ENCODE measurements around the gene EPHB4. TPM values are rescaled to one million over a fixed set of nuclear protein-coding genes. Genes with fewer than 3 reads are reported as not detected.
A peak's percentile ranks its signal among the peaks of the same experiment; 100 is the strongest.

The EPHB4 gene
- total and polyA plus RNA-seq, 9 donors: 39.0 to 74.9 (median 55.5) TPM

- Histone ChIP-seq H3K4me3 (ENCODE audit: low read length) (peak overlapping the region; percentile 96), H3K4me1 (ENCODE audit: control insufficient read depth, insufficient read depth, low read length) (peaks cover 43% of the 10 kb centered on the region), H3K27ac (ENCODE audit: low read length) (peak overlapping the region; percentile 91), H3K9me3 (replicated peaks; ENCODE audit: control insufficient read depth, low read depth, low read length) (no peaks in the 10 kb centered on the region), H3K27me3 (ENCODE audit: control insufficient read depth, insufficient read depth, low read length) (no peaks in the 10 kb centered on the region), H3K36me3 (ENCODE audit: control insufficient read depth, insufficient read depth, low read length) (peaks cover 50% of the 10 kb centered on the region)
- 53% methylated on average over 2 of the region's 5 CpGs for WGBS (ENCODE audit: insufficient coverage)
- no peak for DNase-seq
Observed at GRCh38 chr7:100866729-100867039, 39.4 kb upstream of the EPHB4 start.

GRCh38 chr7:100865938-100866728 is 38.8 kb upstream of the EPHB4 start:
- peak overlapping the region; percentile 91 for H3K27ac ChIP-seq (ENCODE audit: low read length)
- peak; percentile 84 for DNase-seq
- H3K36me3 ChIP-seq (ENCODE audit: control insufficient read depth, insufficient read depth, low read length): peaks cover 50% of the 10 kb centered on the region

GRCh38 chr7:100865372-100865911 is 38.1 kb upstream of the EPHB4 start:
- H3K9me3 ChIP-seq (replicated peaks; ENCODE audit: control insufficient read depth, low read depth, low read length): no peaks in the 10 kb centered on the region
- peak; percentile 53 for DNase-seq
- peaks cover 43% of the 10 kb centered on the region for H3K4me1 ChIP-seq (ENCODE audit: control insufficient read depth, insufficient read depth, low read length)
- 65% methylated on average over 14 of the region's 17 CpGs for WGBS (ENCODE audit: insufficient coverage)
- peak overlapping the region; percentile 91 for H3K27ac ChIP-seq (ENCODE audit: low read length)
- peaks cover 50% of the 10 kb centered on the region for H3K36me3 ChIP-seq (ENCODE audit: control insufficient read depth, insufficient read depth, low read length)
- H3K27me3 ChIP-seq (ENCODE audit: control insufficient read depth, insufficient read depth, low read length): no peaks in the 10 kb centered on the region
- H3K4me3 ChIP-seq (ENCODE audit: low read length): no peak overlapping the region

More at GRCh38 chr7:100865938-100866728, 38.8 kb upstream of the EPHB4 start:
- Histone ChIP-seq H3K27me3 (ENCODE audit: control insufficient read depth, insufficient read depth, low read length) (no peaks in the 10 kb centered on the region), H3K4me1 (ENCODE audit: control insufficient read depth, insufficient read depth, low read length) (peaks cover 43% of the 10 kb centered on the region), H3K9me3 (replicated peaks; ENCODE audit: control insufficient read depth, low read depth, low read length) (no peaks in the 10 kb centered on the region), H3K4me3 (ENCODE audit: low read length) (peak overlapping the region; percentile 96)
- 63% methylated on average over 25 of the region's 46 CpGs for whole genome bisulfite sequencing (ENCODE audit: insufficient coverage)

- Histone ChIP-seq H3K9me3 (replicated peaks; ENCODE audit: control insufficient read depth, low read depth, low read length) (no peaks in the 10 kb centered on the region), H3K27me3 (ENCODE audit: control insufficient read depth, insufficient read depth, low read length) (no peaks in the 10 kb centered on the region), H3K36me3 (ENCODE audit: control insufficient read depth, insufficient read depth, low read length) (peaks cover 52% of the 10 kb centered on the region), H3K27ac (ENCODE audit: low read length) (no peak overlapping the region), H3K4me3 (ENCODE audit: low read length) (no peak overlapping the region), H3K4me1 (ENCODE audit: control insufficient read depth, insufficient read depth, low read length) (peaks cover 43% of the 10 kb centered on the region)
- WGBS (ENCODE audit: insufficient coverage): 91% methylated on average over 7 of the region's 12 CpGs
- no peak for DNase-seq
Observed at GRCh38 chr7:100864263-100864845, 37.0 kb upstream of the EPHB4 start.

GRCh38 chr7:100863406-100863950 is 36.2 kb upstream of the EPHB4 start:
- no peaks in the 10 kb centered on the region for H3K27me3 ChIP-seq (ENCODE audit: control insufficient read depth, insufficient read depth, low read length)
- DNase-seq: no peak
- peaks cover 50% of the 10 kb centered on the region for H3K36me3 ChIP-seq (ENCODE audit: control insufficient read depth, insufficient read depth, low read length)
- peaks cover 36% of the 10 kb centered on the region for H3K4me1 ChIP-seq (ENCODE audit: control insufficient read depth, insufficient read depth, low read length)
- no peaks in the 10 kb centered on the region for H3K9me3 ChIP-seq (replicated peaks; ENCODE audit: control insufficient read depth, low read depth, low read length)
- 89% methylated on average over 8 of the region's 10 CpGs for WGBS (ENCODE audit: insufficient coverage)
- no peak overlapping the region for H3K4me3 ChIP-seq (ENCODE audit: low read length)
- peak overlapping the region; percentile 35 for H3K27ac ChIP-seq (ENCODE audit: low read length)

GRCh38 chr7:100861616-100861985 is 34.3 kb upstream of the EPHB4 start:
- no peak for DNase-seq
- no peak overlapping the region for H3K27ac ChIP-seq (ENCODE audit: low read length)
- peaks cover 18% of the 10 kb centered on the region for H3K4me1 ChIP-seq (ENCODE audit: control insufficient read depth, insufficient read depth, low read length)
- peaks cover 51% of the 10 kb centered on the region for H3K36me3 ChIP-seq (ENCODE audit: control insufficient read depth, insufficient read depth, low read length)
- H3K4me3 ChIP-seq (ENCODE audit: low read length): no peak overlapping the region
- H3K9me3 ChIP-seq (replicated peaks; ENCODE audit: control insufficient read depth, low read depth, low read length): no peaks in the 10 kb centered on the region
- H3K27me3 ChIP-seq (ENCODE audit: control insufficient read depth, insufficient read depth, low read length): no peaks in the 10 kb centered on the region
- 95% methylated on average over 4 of the region's 14 CpGs for WGBS (ENCODE audit: insufficient coverage)

- 88% methylated on average over 7 of the region's 18 CpGs for WGBS (ENCODE audit: insufficient coverage)
- Histone ChIP-seq H3K4me3 (ENCODE audit: low read length) (no peak overlapping the region), H3K36me3 (ENCODE audit: control insufficient read depth, insufficient read depth, low read length) (peaks cover 51% of the 10 kb centered on the region), H3K27me3 (ENCODE audit: control insufficient read depth, insufficient read depth, low read length) (no peaks in the 10 kb centered on the region), H3K27ac (ENCODE audit: low read length) (no peak overlapping the region), H3K4me1 (ENCODE audit: control insufficient read depth, insufficient read depth, low read length) (peaks cover 12% of the 10 kb centered on the region), H3K9me3 (replicated peaks; ENCODE audit: control insufficient read depth, low read depth, low read length) (no peaks in the 10 kb centered on the region)
- DNase-seq: no peak
Observed at GRCh38 chr7:100860702-100861615, 33.6 kb upstream of the EPHB4 start.

- Histone ChIP-seq H3K27me3 (ENCODE audit: control insufficient read depth, insufficient read depth, low read length) (no peaks in the 10 kb centered on the region), H3K36me3 (ENCODE audit: control insufficient read depth, insufficient read depth, low read length) (peaks cover 54% of the 10 kb centered on the region), H3K4me3 (ENCODE audit: low read length) (no peak overlapping the region), H3K9me3 (replicated peaks; ENCODE audit: control insufficient read depth, low read depth, low read length) (no peaks in the 10 kb centered on the region), H3K4me1 (ENCODE audit: control insufficient read depth, insufficient read depth, low read length) (peaks cover 6% of the 10 kb centered on the region), H3K27ac (ENCODE audit: low read length) (no peak overlapping the region)
- DNase-seq: no peak
- 91% methylated on average over 11 of the region's 15 CpGs for WGBS (ENCODE audit: insufficient coverage)
Observed at GRCh38 chr7:100859856-100860255, 32.5 kb upstream of the EPHB4 start.

- no peak for DNase-seq
- Histone ChIP-seq H3K27me3 (ENCODE audit: control insufficient read depth, insufficient read depth, low read length) (no peaks in the 10 kb centered on the region), H3K4me3 (ENCODE audit: low read length) (no peak overlapping the region), H3K36me3 (ENCODE audit: control insufficient read depth, insufficient read depth, low read length) (peaks cover 36% of the 10 kb centered on the region), H3K4me1 (ENCODE audit: control insufficient read depth, insufficient read depth, low read length) (peaks cover 12% of the 10 kb centered on the region), H3K9me3 (replicated peaks; ENCODE audit: control insufficient read depth, low read depth, low read length) (no peaks in the 10 kb centered on the region), H3K27ac (ENCODE audit: low read length) (no peak overlapping the region)
- 81% methylated on average over 16 of the region's 16 CpGs for WGBS (ENCODE audit: insufficient coverage)
Observed at GRCh38 chr7:100856871-100857282, 29.6 kb upstream of the EPHB4 start.
